HepG2 (cell line): Measurements from ENCODE around the gene NAALADL1. TPM values are rescaled to one million over a fixed set of nuclear protein-coding genes. Genes with fewer than 3 reads are reported as not detected.

Experiments
- HNRNPLL ChIP-seq: fragments of 200-400 bp; formaldehyde crosslinking; IDR thresholded peaks from 2 replicates; pipeline ENCODE4 v1.6.1; 2017; ENCODE audit warnings: mild to moderate bottlenecking, low read depth, low read length; ENCODE audit not compliant: poor library complexity, severe bottlenecking
- KLF9 ChIP-seq: IDR thresholded peaks from 2 replicates; pipeline ENCODE4 v1.6.1; 2016; ENCODE audit warnings: low read depth
- MEIS1 ChIP-seq: sonication (generic); formaldehyde crosslinking; IDR thresholded peaks from 2 replicates; pipeline ENCODE4 v1.9.0; 2021; ENCODE audit warnings: mild to moderate bottlenecking, missing genetic modification reagents, moderate library complexity, borderline replicate concordance
- MEIS2 ChIP-seq: sonication (generic); formaldehyde crosslinking; IDR thresholded peaks from 2 replicates; pipeline ENCODE4 v1.9.0; 2021; ENCODE audit warnings: mild to moderate bottlenecking, missing genetic modification reagents
- MIER2 ChIP-seq: IDR thresholded peaks from 2 replicates; pipeline ENCODE4 v1.6.1; 2016; ENCODE audit warnings: missing biosample characterization, missing genetic modification reagents
- RFXAP ChIP-seq: sonication (generic); formaldehyde crosslinking; IDR thresholded peaks from 2 replicates; pipeline ENCODE4 v1.4.0; 2020; ENCODE audit warnings: missing genetic modification reagents, borderline replicate concordance
- SATB2 ChIP-seq: sonication (generic); formaldehyde crosslinking; IDR thresholded peaks from 2 replicates; pipeline ENCODE4 v1.5.0; 2020; ENCODE audit warnings: missing genetic modification reagents
- SNAI1 ChIP-seq: sonication (generic); formaldehyde crosslinking; IDR thresholded peaks from 2 replicates; pipeline ENCODE4 v1.5.0; 2020; ENCODE audit warnings: mild to moderate bottlenecking, missing genetic modification reagents, borderline replicate concordance
- ZBTB7A ChIP-seq: sonication (generic); formaldehyde crosslinking; IDR thresholded peaks from 2 replicates; pipeline ENCODE4 v1.8.0; 2022; ENCODE audit warnings: mild to moderate bottlenecking, missing genetic modification reagents
- ZNF589 ChIP-seq: sonication (generic); formaldehyde crosslinking; conservative IDR thresholded peaks from 2 replicates; pipeline ENCODE4 v1.8.0; 2022; ENCODE audit warnings: mild to moderate bottlenecking, moderate library complexity, missing genetic modification reagents
- ZZZ3 ChIP-seq: sonication (generic); formaldehyde crosslinking; IDR thresholded peaks from 2 replicates; pipeline ENCODE4 v1.4.0; 2020; ENCODE audit warnings: missing genetic modification reagents, mild to moderate bottlenecking, borderline replicate concordance
- polyA plus RNA-seq, 8 experiments: library from polyadenylated mRNA; depleted of rRNA in 3 of 8; stranded (reverse) in 7 of 8; unstranded in 1 of 8; fragments of >200 nt; fragmentation: Illumina TruSeq in 4 of 8; extraction: Trizol in 4 of 8; gene quantifications; 2 replicates each; pipeline versions ENCODE4 v1.2.1 to v1.2.3, GENCODE V29; 2011 to 2016; ENCODE audit warnings: low read depth in 4 of 8, missing spikeins in 1 of 8, mixed read lengths in 1 of 8; ENCODE audit not compliant: insufficient read depth in 1 of 8
- total RNA-seq, 5 experiments: library from RNA; depleted of rRNA; stranded (reverse); fragments of >200 nt; fragmentation: Illumina TruSeq; extraction: Trizol; gene quantifications; 2 replicates each; pipeline ENCODE4 v1.2.3, GENCODE V29; 2016; ENCODE audit warnings: low read depth in 1 of 5
- TF ChIP-seq, protein P1 (sequence below): sonication (generic); formaldehyde crosslinking; IDR thresholded peaks from 2 replicates; pipeline ENCODE4 v1.4.0; 2020; ENCODE audit warnings: missing genetic modification reagents
- TF ChIP-seq, protein P2 (sequence below): sonication (generic); formaldehyde crosslinking; IDR thresholded peaks from 2 replicates; pipeline ENCODE4 v1.5.0; 2020; ENCODE audit warnings: missing genetic modification reagents
- TF ChIP-seq, protein P3 (sequence below): sonication (generic); formaldehyde crosslinking; IDR thresholded peaks from 2 replicates; pipeline ENCODE4 v1.5.1; 2020; ENCODE audit warnings: mild to moderate bottlenecking, missing genetic modification reagents, moderate library complexity
- TF ChIP-seq, protein P4 (sequence below): IDR thresholded peaks from 2 replicates; pipeline ENCODE4 v1.6.1; 2016
- TF ChIP-seq, protein P5 (sequence below): IDR thresholded peaks from 2 replicates; pipeline ENCODE4 v1.6.1; 2016
- TF ChIP-seq, protein P6 (sequence below): sonication (generic); formaldehyde crosslinking; IDR thresholded peaks from 2 replicates; pipeline ENCODE4 v1.4.0; 2020; ENCODE audit warnings: missing genetic modification reagents, mild to moderate bottlenecking, borderline replicate concordance

Gene NAALADL1
- total and polyA plus RNA-seq, 2 of the 13 experiments (the other 11 are each of a cell fraction or from before 2014, with no cell fraction given), result 9.3 to 33.9 TPM

DNA sequence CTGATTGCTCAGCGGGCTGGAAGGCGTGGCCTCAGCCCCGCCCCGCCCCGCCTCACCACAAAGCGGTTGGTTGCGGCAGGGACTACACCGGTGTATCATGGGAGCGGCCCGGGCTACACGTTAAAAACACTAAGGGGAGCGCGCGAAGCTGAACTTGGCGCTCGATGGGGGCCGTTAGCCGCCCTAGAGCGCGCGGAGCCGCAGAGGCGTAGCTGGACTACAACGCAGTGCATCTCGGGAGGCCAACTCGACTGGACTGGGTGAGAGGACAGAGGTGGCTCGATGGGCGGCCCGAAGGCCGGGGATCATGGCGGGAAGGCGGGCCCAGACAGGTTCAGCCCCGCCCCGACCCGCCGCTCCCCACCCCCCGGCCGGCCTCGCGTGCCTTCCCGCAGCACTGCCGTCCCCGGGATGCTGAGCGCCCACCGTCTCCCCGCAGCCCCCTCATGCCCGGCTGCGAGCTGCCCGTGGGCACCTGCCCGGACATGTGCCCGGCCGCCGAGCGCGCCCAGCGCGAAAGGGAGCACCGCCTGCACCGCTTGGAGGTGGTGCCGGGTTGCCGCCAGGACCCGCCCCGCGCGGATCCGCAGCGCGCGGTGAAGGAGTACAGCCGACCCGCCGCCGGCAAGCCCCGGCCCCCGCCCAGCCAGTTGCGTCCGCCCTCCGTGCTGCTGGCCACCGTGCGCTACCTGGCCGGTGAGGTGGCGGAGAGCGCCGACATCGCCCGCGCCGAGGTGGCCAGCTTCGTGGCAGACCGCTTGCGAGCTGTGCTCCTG lies 17.3 kb downstream of the NAALADL1 start, which contains the start of gene SAC3D1 (continued):
- TF ChIP-seq, protein P1, sequence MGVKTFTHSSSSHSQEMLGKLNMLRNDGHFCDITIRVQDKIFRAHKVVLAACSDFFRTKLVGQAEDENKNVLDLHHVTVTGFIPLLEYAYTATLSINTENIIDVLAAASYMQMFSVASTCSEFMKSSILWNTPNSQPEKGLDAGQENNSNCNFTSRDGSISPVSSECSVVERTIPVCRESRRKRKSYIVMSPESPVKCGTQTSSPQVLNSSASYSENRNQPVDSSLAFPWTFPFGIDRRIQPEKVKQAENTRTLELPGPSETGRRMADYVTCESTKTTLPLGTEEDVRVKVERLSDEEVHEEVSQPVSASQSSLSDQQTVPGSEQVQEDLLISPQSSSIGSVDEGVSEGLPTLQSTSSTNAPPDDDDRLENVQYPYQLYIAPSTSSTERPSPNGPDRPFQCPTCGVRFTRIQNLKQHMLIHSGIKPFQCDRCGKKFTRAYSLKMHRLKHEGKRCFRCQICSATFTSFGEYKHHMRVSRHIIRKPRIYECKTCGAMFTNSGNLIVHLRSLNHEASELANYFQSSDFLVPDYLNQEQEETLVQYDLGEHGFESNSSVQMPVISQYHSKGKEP, result 0 out of 2 replicates have a peak, but pooled peaks have one; percentile 27
- TF ChIP-seq ZZZ3 (CRISPR knock-in tag) (no peak), HNRNPLL (peak; percentile 83), ZBTB7A (peak; percentile 33; the same call in 1 of the 2 replicates), KLF9 (CRISPR knock-in tag) (no peak), MEIS2 (peak; percentile 79), MIER2 (CRISPR knock-in tag) (no peak), RFXAP (peak; percentile 67; the same call in 1 of the 2 replicates), SNAI1 (CRISPR knock-in tag) (no peak), MEIS1 (CRISPR knock-in tag) (0 out of 2 replicates have a peak, but pooled peaks have one; percentile 11), SATB2 (no peak), ZNF589 (0 out of 2 replicates have a peak, but pooled peaks have one; percentile 41)
- TF ChIP-seq, protein P2, sequence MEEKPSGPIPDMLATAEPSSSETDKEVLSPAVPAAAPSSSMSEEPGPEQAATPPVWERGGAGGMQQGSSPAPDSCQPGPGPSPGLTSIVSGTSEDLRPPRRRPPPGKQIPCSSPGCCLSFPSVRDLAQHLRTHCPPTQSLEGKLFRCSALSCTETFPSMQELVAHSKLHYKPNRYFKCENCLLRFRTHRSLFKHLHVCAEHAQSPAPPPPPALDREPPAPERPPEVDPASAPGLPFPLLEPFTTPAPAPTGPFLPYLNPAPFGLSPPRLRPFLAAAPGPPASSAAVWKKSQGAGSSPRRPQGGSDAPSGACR, result no peak; the same call in 1 of the 2 replicates
- TF ChIP-seq, protein P3, sequence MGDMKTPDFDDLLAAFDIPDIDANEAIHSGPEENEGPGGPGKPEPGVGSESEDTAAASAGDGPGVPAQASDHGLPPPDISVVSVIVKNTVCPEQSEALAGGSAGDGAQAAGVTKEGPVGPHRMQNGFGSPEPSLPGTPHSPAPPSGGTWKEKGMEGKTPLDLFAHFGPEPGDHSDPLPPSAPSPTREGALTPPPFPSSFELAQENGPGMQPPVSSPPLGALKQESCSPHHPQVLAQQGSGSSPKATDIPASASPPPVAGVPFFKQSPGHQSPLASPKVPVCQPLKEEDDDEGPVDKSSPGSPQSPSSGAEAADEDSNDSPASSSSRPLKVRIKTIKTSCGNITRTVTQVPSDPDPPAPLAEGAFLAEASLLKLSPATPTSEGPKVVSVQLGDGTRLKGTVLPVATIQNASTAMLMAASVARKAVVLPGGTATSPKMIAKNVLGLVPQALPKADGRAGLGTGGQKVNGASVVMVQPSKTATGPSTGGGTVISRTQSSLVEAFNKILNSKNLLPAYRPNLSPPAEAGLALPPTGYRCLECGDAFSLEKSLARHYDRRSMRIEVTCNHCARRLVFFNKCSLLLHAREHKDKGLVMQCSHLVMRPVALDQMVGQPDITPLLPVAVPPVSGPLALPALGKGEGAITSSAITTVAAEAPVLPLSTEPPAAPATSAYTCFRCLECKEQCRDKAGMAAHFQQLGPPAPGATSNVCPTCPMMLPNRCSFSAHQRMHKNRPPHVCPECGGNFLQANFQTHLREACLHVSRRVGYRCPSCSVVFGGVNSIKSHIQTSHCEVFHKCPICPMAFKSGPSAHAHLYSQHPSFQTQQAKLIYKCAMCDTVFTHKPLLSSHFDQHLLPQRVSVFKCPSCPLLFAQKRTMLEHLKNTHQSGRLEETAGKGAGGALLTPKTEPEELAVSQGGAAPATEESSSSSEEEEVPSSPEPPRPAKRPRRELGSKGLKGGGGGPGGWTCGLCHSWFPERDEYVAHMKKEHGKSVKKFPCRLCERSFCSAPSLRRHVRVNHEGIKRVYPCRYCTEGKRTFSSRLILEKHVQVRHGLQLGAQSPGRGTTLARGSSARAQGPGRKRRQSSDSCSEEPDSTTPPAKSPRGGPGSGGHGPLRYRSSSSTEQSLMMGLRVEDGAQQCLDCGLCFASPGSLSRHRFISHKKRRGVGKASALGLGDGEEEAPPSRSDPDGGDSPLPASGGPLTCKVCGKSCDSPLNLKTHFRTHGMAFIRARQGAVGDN (CRISPR knock-in tag), result peak; percentile 89
- TF ChIP-seq, protein P4, sequence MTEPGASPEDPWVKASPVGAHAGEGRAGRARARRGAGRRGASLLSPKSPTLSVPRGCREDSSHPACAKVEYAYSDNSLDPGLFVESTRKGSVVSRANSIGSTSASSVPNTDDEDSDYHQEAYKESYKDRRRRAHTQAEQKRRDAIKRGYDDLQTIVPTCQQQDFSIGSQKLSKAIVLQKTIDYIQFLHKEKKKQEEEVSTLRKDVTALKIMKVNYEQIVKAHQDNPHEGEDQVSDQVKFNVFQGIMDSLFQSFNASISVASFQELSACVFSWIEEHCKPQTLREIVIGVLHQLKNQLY, result no peak
- TF ChIP-seq, protein P5, sequence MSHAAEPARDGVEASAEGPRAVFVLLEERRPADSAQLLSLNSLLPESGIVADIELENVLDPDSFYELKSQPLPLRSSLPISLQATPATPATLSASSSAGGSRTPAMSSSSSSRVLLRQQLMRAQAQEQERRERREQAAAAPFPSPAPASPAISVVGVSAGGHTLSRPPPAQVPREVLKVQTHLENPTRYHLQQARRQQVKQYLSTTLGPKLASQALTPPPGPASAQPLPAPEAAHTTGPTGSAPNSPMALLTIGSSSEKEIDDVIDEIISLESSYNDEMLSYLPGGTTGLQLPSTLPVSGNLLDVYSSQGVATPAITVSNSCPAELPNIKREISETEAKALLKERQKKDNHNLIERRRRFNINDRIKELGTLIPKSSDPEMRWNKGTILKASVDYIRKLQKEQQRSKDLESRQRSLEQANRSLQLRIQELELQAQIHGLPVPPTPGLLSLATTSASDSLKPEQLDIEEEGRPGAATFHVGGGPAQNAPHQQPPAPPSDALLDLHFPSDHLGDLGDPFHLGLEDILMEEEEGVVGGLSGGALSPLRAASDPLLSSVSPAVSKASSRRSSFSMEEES (CRISPR knock-in tag), result peak; percentile 44; the same call in 1 of the 2 replicates
- TF ChIP-seq, protein P6, sequence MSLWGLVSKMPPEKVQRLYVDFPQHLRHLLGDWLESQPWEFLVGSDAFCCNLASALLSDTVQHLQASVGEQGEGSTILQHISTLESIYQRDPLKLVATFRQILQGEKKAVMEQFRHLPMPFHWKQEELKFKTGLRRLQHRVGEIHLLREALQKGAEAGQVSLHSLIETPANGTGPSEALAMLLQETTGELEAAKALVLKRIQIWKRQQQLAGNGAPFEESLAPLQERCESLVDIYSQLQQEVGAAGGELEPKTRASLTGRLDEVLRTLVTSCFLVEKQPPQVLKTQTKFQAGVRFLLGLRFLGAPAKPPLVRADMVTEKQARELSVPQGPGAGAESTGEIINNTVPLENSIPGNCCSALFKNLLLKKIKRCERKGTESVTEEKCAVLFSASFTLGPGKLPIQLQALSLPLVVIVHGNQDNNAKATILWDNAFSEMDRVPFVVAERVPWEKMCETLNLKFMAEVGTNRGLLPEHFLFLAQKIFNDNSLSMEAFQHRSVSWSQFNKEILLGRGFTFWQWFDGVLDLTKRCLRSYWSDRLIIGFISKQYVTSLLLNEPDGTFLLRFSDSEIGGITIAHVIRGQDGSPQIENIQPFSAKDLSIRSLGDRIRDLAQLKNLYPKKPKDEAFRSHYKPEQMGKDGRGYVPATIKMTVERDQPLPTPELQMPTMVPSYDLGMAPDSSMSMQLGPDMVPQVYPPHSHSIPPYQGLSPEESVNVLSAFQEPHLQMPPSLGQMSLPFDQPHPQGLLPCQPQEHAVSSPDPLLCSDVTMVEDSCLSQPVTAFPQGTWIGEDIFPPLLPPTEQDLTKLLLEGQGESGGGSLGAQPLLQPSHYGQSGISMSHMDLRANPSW (CRISPR knock-in tag), result no peak
